HepG2 (cell line): ENCODE data around the gene LRRC8E. TPM values are rescaled to one million over a fixed set of nuclear protein-coding genes. Genes with fewer than 3 reads are reported as not detected.

Experiments used
- ATAC-seq: fragments of 200-7000 bp; cut with Tn5 transposase; 3 replicates; pipeline ENCODE4 v1.9.1; 2020; ENCODE audit warnings: mild to moderate bottlenecking, moderate library complexity
- BruUV-seq: library from RNA; stranded (reverse); fragments of 400-500 nt; replicated peaks from 2 replicates; lab custom pipeline; 2021; lab: Mats Ljungman, UMichigan
- CTCF ChIA-PET: fragments of 300-600 bp; formaldehyde crosslinking; extraction: SDS; loops from one replicate; lab custom pipeline; 2021; ENCODE audit warnings: low total read pairs, inconsistent platforms, low intra/inter-chr PET ratio; lab: Yijun Ruan, JAX
- POLR2A ChIA-PET: fragments of 350-600 bp; sonication (Branson Sonifier 250); formaldehyde crosslinking; loops from one replicate; lab custom pipeline; 2020; ENCODE audit warnings: antibody characterized with exemption, inconsistent platforms; lab: Yijun Ruan, JAX
- DNase-seq: peaks from one replicate; pipeline ENCODE4 v3.0.0-alpha.2; 2015; ENCODE audit warnings: low spot score
- FAIRE-seq: peaks from 3 replicates; lab custom pipeline; 2011; peaks lifted over from hg19 to GRCh38; lab: Jason Lieb, UNC
- H2AFZ ChIP-seq: one replicate; pipeline ENCODE4 v1.6.1; 2011; ENCODE audit warnings: low read length, inconsistent platforms
- H3K27ac ChIP-seq: fragments of 300-600 bp; 3 replicates; pipeline ENCODE4 v1.8.0; 2011; ENCODE audit warnings: mixed run types, mild to moderate bottlenecking, mixed read lengths, low read length, inconsistent platforms; ENCODE audit not compliant: insufficient read depth; ENCODE audit errors: extremely low read length
- H3K27me3 ChIP-seq, 2 experiments: fragments of 200-600 bp in 1 of 2; 2 replicates in 1 of 2; 3 replicates in 1 of 2; pipeline versions ENCODE4 v1.6.0 to v1.8.0; 2011; ENCODE audit warnings: low read length in 2 of 2, mild to moderate bottlenecking in 2 of 2, moderate library complexity in 2 of 2, inconsistent platforms in 1 of 2; ENCODE audit not compliant: insufficient read depth in 2 of 2, control insufficient read depth in 1 of 2
- H3K36me3 ChIP-seq, 2 experiments: fragments of 200-600 bp in 1 of 2; replicated peaks in 1 of 2; 2 replicates in 1 of 2; 3 replicates in 1 of 2; pipeline versions ENCODE4 v1.5.1 to v1.8.0; 2011; ENCODE audit warnings: low read length in 2 of 2, inconsistent platforms in 1 of 2; ENCODE audit not compliant: insufficient read depth in 2 of 2, control insufficient read depth in 1 of 2
- H3K4me1 ChIP-seq: 2 replicates; pipeline ENCODE4 v1.5.1; 2012; ENCODE audit warnings: low read length, inconsistent platforms; ENCODE audit not compliant: insufficient read depth
- H3K4me2 ChIP-seq: 2 replicates; pipeline ENCODE4 v1.6.0; 2011; ENCODE audit warnings: low read depth, low read length, inconsistent platforms
- H3K4me3 ChIP-seq, 3 experiments: fragments of 200-600 bp in 1 of 3; sonication (generic), shearing (Covaris generic) in 1 of 3; replicated peaks in 1 of 3; 2 replicates each; pipeline ENCODE4 v1.5.1; 2011 to 2016; ENCODE audit warnings: low read length in 3 of 3, inconsistent platforms in 2 of 3, low read depth in 2 of 3, mild to moderate bottlenecking in 2 of 3, control low read depth in 1 of 3, mixed read lengths in 1 of 3; ENCODE audit not compliant: insufficient read depth in 1 of 3
- H3K79me2 ChIP-seq: one replicate; pipeline ENCODE4 v1.6.1; 2011; ENCODE audit warnings: low read length, inconsistent platforms; ENCODE audit not compliant: insufficient read depth
- H3K9ac ChIP-seq: 2 replicates; pipeline ENCODE4 v1.6.0; 2011; ENCODE audit warnings: mild to moderate bottlenecking, low read depth, low read length, inconsistent platforms; ENCODE audit not compliant: insufficient read depth
- H3K9me3 ChIP-seq: 2 replicates; pipeline ENCODE4 v1.5.1; 2012; ENCODE audit warnings: mild to moderate bottlenecking, low read length
- H4K20me1 ChIP-seq: 2 replicates; pipeline ENCODE4 v1.6.0; 2011; ENCODE audit warnings: inconsistent platforms, mild to moderate bottlenecking, low read length, moderate library complexity; ENCODE audit not compliant: insufficient read depth
- ARID4A ChIP-seq: sonication (generic); formaldehyde crosslinking; IDR thresholded peaks from 2 replicates; pipeline ENCODE4 v1.5.0; 2020; ENCODE audit warnings: mild to moderate bottlenecking, missing genetic modification reagents, borderline replicate concordance
- BORCS8-MEF2B ChIP-seq: sonication (generic); formaldehyde crosslinking; IDR thresholded peaks from 2 replicates; pipeline ENCODE4 v1.8.0; 2022; ENCODE audit warnings: mild to moderate bottlenecking, missing genetic modification reagents
- CBX5 ChIP-seq: sonication (generic); formaldehyde crosslinking; IDR thresholded peaks from 2 replicates; pipeline ENCODE4 v1.4.0; 2020; ENCODE audit warnings: missing genetic modification reagents, borderline replicate concordance
- FLYWCH1 ChIP-seq: sonication (generic); formaldehyde crosslinking; IDR thresholded peaks from 2 replicates; pipeline ENCODE4 v1.8.1; 2023; ENCODE audit warnings: mild to moderate bottlenecking, missing genetic modification reagents
- FOXK1 ChIP-seq: sonication (generic); formaldehyde crosslinking; IDR thresholded peaks from 2 replicates; pipeline ENCODE4 v1.4.0; 2020; ENCODE audit warnings: low read depth, missing genetic modification reagents, borderline replicate concordance
- KDM3A ChIP-seq: IDR thresholded peaks from 2 replicates; pipeline ENCODE4 v1.6.1; 2018; ENCODE audit warnings: low read depth, missing compliant biosample characterization
- KLF6 ChIP-seq: IDR thresholded peaks from 2 replicates; pipeline ENCODE4 v1.8.0; 2016; ENCODE audit warnings: missing biosample characterization, missing genetic modification reagents
- PRDM15 ChIP-seq: sonication (generic); formaldehyde crosslinking; IDR thresholded peaks from 2 replicates; pipeline ENCODE4 v1.4.0; 2020; ENCODE audit warnings: missing genetic modification reagents
- PRMT3 ChIP-seq: sonication (generic); formaldehyde crosslinking; IDR thresholded peaks from 2 replicates; pipeline ENCODE4 v1.8.1; 2022; ENCODE audit warnings: low read depth, mild to moderate bottlenecking, moderate library complexity, missing genetic modification reagents, borderline replicate concordance
- ZBTB33 ChIP-seq: sonication (generic); formaldehyde crosslinking; IDR thresholded peaks from 2 replicates; pipeline ENCODE4 v1.4.0; 2020; ENCODE audit warnings: missing genetic modification reagents
- ZNF501 ChIP-seq: sonication (generic); formaldehyde crosslinking; IDR thresholded peaks from 2 replicates; pipeline ENCODE4 v1.5.1; 2020; ENCODE audit warnings: mild to moderate bottlenecking, moderate library complexity, missing genetic modification reagents
- WGBS: methylation state at CpG from one replicate; pipeline ENCODE4 v1.1.6; 2017; ENCODE audit warnings: low lambda C conversion rate; 5-methylcytosine and 5-hydroxymethylcytosine counted together
- in situ Hi-C: cut with HindIII; loops from 2 replicates; pipeline ENCODE4 v1.10.0; 2017; ENCODE audit warnings: low pct_unique_long_range_greater_than_20kb; ENCODE audit not compliant: extremely low pct_ligation_motif_present
- intact Hi-C: fragments of 100-400 bp; cut with micrococcal nuclease; formaldehyde crosslinking; loops from one replicate; pipeline ENCODE4 v1.10.0; 2022; ENCODE audit not compliant: unreplicated experiment
- polyA plus RNA-seq, 8 experiments: library from polyadenylated mRNA; depleted of rRNA in 3 of 8; stranded (reverse) in 7 of 8; unstranded in 1 of 8; fragments of >200 nt; fragmentation: Illumina TruSeq in 4 of 8; extraction: Trizol in 4 of 8; gene quantifications; 2 replicates each; pipeline versions ENCODE4 v1.2.1 to v1.2.3, GENCODE V29; 2011 to 2016; ENCODE audit warnings: low read depth in 4 of 8, missing spikeins in 1 of 8, mixed read lengths in 1 of 8; ENCODE audit not compliant: insufficient read depth in 1 of 8
- total RNA-seq, 5 experiments: library from RNA; depleted of rRNA; stranded (reverse); fragments of >200 nt; fragmentation: Illumina TruSeq; extraction: Trizol; gene quantifications; 2 replicates each; pipeline ENCODE4 v1.2.3, GENCODE V29; 2016; ENCODE audit warnings: low read depth in 1 of 5

The LRRC8E gene
- total and polyA plus RNA-seq, 2 of the 13 experiments (the other 11 are each of a cell fraction or from before 2014, with no cell fraction given), result 8.0 to 10.3 TPM

GRCh38 chr19:7921302-7921966 is 33.1 kb downstream of the LRRC8E start:
- DNase-seq (no peak), FAIRE-seq (no peak), ATAC-seq (no peak)
- intact Hi-C loops, result no loop called here
- peaks cover 5% of the 10 kb centered on the region; the same call in 1 of the 2 replicates for H4K20me1 ChIP-seq
- POLR2A ChIA-PET, result interaction anchor here (1.6 to 6.4 kb wide), 8 partner anchors 10 to 77 kb away, joined by 5 to 85 read pairs (median 30); partner anchors contain the start of genes LRRC8E, MAP2K7 and TIMM44
- peak overlapping the region; percentile 78 for H3K4me2 ChIP-seq
- no peaks in the 10 kb centered on the region for H3K9me3 ChIP-seq
- BruUV-seq, result no TSS peak
- WGBS, result 88% methylated on average over 4 of the region's 17 CpGs
- H3K27me3 ChIP-seq, result no peaks in the 10 kb centered on the region; a peak in 1 of 5 replicates
- H2AFZ ChIP-seq, result no peak overlapping the region
- H3K4me3 ChIP-seq, result peak overlapping the region in 2 of 3 experiments; percentile 53 to 70; a peak in 4 of 6 replicates
- H3K36me3 ChIP-seq, result peaks cover 5 to 10% of the 10 kb centered on the region in 2 experiments; a peak in 2 of 5 replicates
- no peaks in the 10 kb centered on the region for H3K79me2 ChIP-seq
- CTCF ChIA-PET, result interaction anchor here (1.7 kb wide), 1 partner anchor 53 kb away, joined by 3 read pairs; no protein-coding TSS in a partner anchor
- no peak overlapping the region for H3K27ac ChIP-seq
- H3K9ac ChIP-seq, result peak overlapping the region; percentile 54; the same call in 1 of the 2 replicates
- peaks cover 30% of the 10 kb centered on the region for H3K4me1 ChIP-seq
- in situ Hi-C loops, result loop anchor here (5.0 kb wide), 1 partner anchor 69 kb away; no protein-coding TSS in a partner anchor
- TF ChIP-seq KLF6 (CRISPR knock-in tag) (no peak), ZBTB33 (CRISPR knock-in tag) (peak; percentile 45; the same call in 1 of the 2 replicates), BORCS8-MEF2B (0 out of 2 replicates have a peak, but pooled peaks have one; percentile 5), FOXK1 (CRISPR knock-in tag) (no peak), PRMT3 (CRISPR knock-in tag) (no peak), ZNF501 (CRISPR knock-in tag) (0 out of 2 replicates have a peak, but pooled peaks have one; percentile 26), KDM3A (no peak), FLYWCH1 (no peak), CBX5 (no peak), ARID4A (peak; percentile 24; the same call in 1 of the 2 replicates), PRDM15 (CRISPR knock-in tag) (peak; percentile 42; the same call in 1 of the 2 replicates)
